PC-3 (cell line): Measurements from ENCODE around the gene ADD1.

Source experiments
- EZH2 ChIP-seq: fragments of 300-600 bp; sonication (generic); IDR thresholded peaks from one replicate; pipeline ENCODE4 v1.6.1; 2017; ENCODE audit warnings: antibody characterized with exemption, mild to moderate bottlenecking, low read length; ENCODE audit not compliant: unreplicated experiment
- TF ChIP-seq, protein P1 (sequence below): fragments of 300-600 bp; sonication (generic); conservative IDR thresholded peaks from 2 replicates; pipeline ENCODE4 v1.5.1; 2017; ENCODE audit warnings: antibody characterized with exemption, low read depth, mild to moderate bottlenecking, low read length

- TF ChIP-seq EZH2: no peak
- TF ChIP-seq, protein P1, sequence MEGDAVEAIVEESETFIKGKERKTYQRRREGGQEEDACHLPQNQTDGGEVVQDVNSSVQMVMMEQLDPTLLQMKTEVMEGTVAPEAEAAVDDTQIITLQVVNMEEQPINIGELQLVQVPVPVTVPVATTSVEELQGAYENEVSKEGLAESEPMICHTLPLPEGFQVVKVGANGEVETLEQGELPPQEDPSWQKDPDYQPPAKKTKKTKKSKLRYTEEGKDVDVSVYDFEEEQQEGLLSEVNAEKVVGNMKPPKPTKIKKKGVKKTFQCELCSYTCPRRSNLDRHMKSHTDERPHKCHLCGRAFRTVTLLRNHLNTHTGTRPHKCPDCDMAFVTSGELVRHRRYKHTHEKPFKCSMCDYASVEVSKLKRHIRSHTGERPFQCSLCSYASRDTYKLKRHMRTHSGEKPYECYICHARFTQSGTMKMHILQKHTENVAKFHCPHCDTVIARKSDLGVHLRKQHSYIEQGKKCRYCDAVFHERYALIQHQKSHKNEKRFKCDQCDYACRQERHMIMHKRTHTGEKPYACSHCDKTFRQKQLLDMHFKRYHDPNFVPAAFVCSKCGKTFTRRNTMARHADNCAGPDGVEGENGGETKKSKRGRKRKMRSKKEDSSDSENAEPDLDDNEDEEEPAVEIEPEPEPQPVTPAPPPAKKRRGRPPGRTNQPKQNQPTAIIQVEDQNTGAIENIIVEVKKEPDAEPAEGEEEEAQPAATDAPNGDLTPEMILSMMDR: no peak
Observed at GRCh38 chr4:2928242-2929176, 84.9 kb downstream of the ADD1 start.
